ENCODE results near the gene XIRP1. TPM values are rescaled to one million over a fixed set of nuclear protein-coding genes. Genes with fewer than 3 reads are reported as not detected.

XIRP1 gene
- total RNA-seq, 4 donors from 2014 or later: 0.18 to 0.19 TPM; not detected in 2

DNA sequence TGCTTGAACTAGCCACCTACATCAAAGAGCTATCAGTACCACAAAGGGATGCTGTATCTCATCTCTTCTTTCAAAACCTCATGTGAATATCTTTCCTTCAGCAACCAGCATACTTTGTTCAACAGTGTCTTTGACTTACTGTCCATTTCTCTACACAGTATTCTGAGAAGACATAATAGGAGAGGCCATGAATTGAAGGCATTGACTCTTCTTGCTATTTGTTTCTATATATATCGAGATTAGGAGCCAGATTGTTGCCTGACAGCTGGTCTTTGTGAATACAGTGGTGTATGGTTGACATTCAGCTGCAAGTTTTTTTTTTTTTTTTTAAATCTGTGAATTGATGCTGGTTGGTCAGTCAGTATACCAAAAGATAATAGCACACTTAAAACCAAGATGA, 26.9 kb downstream of the XIRP1 start:
- Histone ChIP-seq H3K9me3 (no peaks in the 10 kb centered on the region), H3K36me3 (no peaks in the 10 kb centered on the region), H3K27ac (no peak overlapping the region), H3K4me3 (no peak overlapping the region), H3K4me1 (peaks cover 0 to 16% (median 5%) of the 10 kb centered on the region in 3 donors), H3K27me3 (no peaks in the 10 kb centered on the region)
- no peak for DNase-seq
- intact Hi-C loops (cut with DNase I): no loop called here
- TF ChIP-seq, protein P1, sequence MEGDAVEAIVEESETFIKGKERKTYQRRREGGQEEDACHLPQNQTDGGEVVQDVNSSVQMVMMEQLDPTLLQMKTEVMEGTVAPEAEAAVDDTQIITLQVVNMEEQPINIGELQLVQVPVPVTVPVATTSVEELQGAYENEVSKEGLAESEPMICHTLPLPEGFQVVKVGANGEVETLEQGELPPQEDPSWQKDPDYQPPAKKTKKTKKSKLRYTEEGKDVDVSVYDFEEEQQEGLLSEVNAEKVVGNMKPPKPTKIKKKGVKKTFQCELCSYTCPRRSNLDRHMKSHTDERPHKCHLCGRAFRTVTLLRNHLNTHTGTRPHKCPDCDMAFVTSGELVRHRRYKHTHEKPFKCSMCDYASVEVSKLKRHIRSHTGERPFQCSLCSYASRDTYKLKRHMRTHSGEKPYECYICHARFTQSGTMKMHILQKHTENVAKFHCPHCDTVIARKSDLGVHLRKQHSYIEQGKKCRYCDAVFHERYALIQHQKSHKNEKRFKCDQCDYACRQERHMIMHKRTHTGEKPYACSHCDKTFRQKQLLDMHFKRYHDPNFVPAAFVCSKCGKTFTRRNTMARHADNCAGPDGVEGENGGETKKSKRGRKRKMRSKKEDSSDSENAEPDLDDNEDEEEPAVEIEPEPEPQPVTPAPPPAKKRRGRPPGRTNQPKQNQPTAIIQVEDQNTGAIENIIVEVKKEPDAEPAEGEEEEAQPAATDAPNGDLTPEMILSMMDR (IDR thresholded peaks at IDR 0.05): no peak
- TF ChIP-seq POLR2A (IDR thresholded peaks at IDR 0.05): no peak
- WGBS, 2 donors: 71 to 85% methylated on average over 1 of the region's 1 CpG

DNA sequence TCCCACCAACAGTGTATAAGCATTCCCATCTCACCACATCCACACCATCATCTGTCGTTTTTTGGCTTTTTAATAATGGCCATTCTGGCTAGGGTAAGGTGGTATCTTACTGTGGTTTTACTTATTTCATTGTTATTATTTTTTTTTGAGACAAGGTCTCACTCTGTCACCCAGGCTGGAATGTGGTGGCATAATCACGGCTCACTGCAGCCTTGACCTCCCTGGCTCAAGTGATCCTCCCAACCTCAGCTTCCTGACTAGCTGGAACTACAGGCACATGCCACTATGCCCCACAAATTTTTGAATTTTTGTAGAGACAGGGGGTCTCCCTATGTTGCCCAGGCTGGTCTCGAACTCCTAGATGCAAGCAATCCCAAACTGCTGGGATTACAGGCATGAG, 28.0 kb downstream of the XIRP1 start:
- Histone ChIP-seq H3K27me3 (no peaks in the 10 kb centered on the region), H3K4me1 (peaks cover 0 to 16% (median 5%) of the 10 kb centered on the region in 3 donors), H3K4me3 (no peak overlapping the region), H3K27ac (no peak overlapping the region), H3K36me3 (no peaks in the 10 kb centered on the region), H3K9me3 (no peaks in the 10 kb centered on the region)
- DNase-seq: no peak
- intact Hi-C loops (cut with DNase I): no loop called here
- WGBS, 2 donors: 90 to 97% methylated on average over 3 of the region's 3 CpGs
- TF ChIP-seq, protein P1 (IDR thresholded peaks at IDR 0.05): no peak
- TF ChIP-seq POLR2A (IDR thresholded peaks at IDR 0.05): no peak

DNA sequence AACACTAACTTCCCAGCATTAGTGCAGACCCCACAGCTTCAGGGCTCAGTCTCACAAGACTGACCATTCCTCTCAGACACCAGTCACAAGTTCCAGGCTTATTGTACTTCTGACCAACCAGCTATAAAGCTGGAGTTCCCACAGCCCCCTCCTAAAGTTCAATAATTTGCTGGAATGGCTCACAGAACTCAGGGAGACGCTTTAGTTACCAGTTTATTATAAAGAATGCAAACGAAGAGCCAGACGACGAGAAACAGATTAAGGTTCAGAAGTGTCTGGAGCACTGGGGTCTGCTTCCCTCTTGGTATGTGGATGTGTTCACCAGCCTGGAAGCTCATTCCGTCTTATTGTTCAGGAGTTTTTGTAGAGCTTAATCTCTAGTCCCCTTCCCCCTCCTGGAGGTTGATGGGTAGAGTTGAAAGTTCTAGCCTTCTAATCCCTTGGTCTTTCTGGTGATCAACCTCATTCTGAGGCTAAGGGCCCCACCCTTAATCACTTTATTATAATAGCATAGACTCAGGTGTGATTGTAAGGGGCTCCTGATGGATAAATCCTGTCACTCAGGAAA, 34.2 kb downstream of the XIRP1 start:
- no peak overlapping the region for H3K4me3 ChIP-seq
- H3K4me1 ChIP-seq: peaks cover 0 to 13% (median 9%) of the 10 kb centered on the region in 3 donors
- 63 to 69% methylated on average over 5 of the region's 5 CpGs for WGBS, 2 donors
- no peak for DNase-seq
- H3K36me3 ChIP-seq: no peaks in the 10 kb centered on the region
- H3K27ac ChIP-seq: no peak overlapping the region
- TF ChIP-seq POLR2A (IDR thresholded peaks at IDR 0.05): no peak
- TF ChIP-seq, protein P1 (IDR thresholded peaks at IDR 0.05): no peak
- H3K9me3 ChIP-seq: no peaks in the 10 kb centered on the region
- H3K27me3 ChIP-seq: no peaks in the 10 kb centered on the region
- intact Hi-C loops (cut with DNase I): no loop called here

DNA sequence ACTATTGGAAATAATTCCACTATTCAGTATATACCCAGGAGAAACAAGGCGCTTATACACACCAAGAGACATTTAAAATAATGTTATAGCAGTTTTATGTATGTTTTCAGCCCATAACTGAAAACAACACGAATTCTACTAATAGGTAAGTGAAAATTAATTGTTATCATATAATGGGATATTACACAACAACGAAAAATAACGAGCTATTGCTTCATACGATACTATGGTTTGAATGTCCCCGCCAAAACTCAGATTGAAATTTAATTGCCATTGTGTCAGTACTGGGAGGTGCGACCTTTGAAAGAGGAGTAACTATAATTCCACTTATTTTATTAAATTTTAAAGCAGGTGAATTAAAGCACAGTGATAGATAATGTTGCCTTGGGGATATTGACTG, 35.0 kb downstream of the XIRP1 start:
- TF ChIP-seq, protein P1 (IDR thresholded peaks at IDR 0.05): no peak
- no peak for TF ChIP-seq POLR2A (IDR thresholded peaks at IDR 0.05)
- WGBS, 2 donors: 82 to 85% methylated on average over 7 of the region's 7 CpGs
- no peak overlapping the region for H3K4me3 ChIP-seq
- no peaks in the 10 kb centered on the region for H3K9me3 ChIP-seq
- no peaks in the 10 kb centered on the region for H3K27me3 ChIP-seq
- no peak overlapping the region for H3K27ac ChIP-seq
- H3K4me1 ChIP-seq: peaks cover 0 to 14% (median 10%) of the 10 kb centered on the region in 3 donors
- intact Hi-C loops (cut with DNase I): no loop called here
- no peak for DNase-seq
- no peaks in the 10 kb centered on the region for H3K36me3 ChIP-seq

DNA sequence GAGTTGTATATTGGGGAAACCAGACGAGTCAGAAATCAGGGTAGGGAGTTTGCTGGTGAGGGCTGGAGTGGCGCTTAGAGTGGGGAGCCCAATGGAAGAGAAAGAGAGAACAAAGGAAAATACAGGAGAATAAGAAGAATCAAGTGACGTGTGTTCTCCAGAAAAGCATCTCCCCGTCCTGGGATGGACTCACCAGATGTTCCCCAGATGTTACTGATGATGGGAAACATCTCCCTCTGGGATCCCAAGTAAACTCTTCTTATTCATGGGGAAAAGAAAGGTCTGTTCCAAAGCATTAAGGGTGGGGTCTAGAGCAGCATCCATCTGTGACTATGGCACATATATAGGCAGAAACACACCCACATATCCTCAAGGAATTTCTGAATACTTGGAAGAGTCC, 36.0 kb downstream of the XIRP1 start:
- DNase-seq: no peak
- no peaks in the 10 kb centered on the region for H3K36me3 ChIP-seq
- peak overlapping the region in 2 of 4 donors; percentile 42 to 56 for H3K27ac ChIP-seq
- peaks cover 5 to 23% (median 20%) of the 10 kb centered on the region in 3 donors for H3K4me1 ChIP-seq
- no peak overlapping the region for H3K4me3 ChIP-seq
- no peaks in the 10 kb centered on the region for H3K27me3 ChIP-seq
- H3K9me3 ChIP-seq: no peaks in the 10 kb centered on the region
- intact Hi-C loops (cut with DNase I): no loop called here
- TF ChIP-seq, protein P1 (IDR thresholded peaks at IDR 0.05): no peak
- no peak for TF ChIP-seq POLR2A (IDR thresholded peaks at IDR 0.05)
- WGBS, 2 donors: 77 to 88% methylated on average over 4 of the region's 4 CpGs

All from esophagus squamous epithelium (tissue), 5 donors.